ENCODE data around the gene FXR1. TPM values are rescaled to one million over a fixed set of nuclear protein-coding genes. Genes with fewer than 3 reads are reported as not detected.

Gene FXR1
- total RNA-seq, 3 donors from 2014 or later: 130 to 152 (median 150) TPM

DNA sequence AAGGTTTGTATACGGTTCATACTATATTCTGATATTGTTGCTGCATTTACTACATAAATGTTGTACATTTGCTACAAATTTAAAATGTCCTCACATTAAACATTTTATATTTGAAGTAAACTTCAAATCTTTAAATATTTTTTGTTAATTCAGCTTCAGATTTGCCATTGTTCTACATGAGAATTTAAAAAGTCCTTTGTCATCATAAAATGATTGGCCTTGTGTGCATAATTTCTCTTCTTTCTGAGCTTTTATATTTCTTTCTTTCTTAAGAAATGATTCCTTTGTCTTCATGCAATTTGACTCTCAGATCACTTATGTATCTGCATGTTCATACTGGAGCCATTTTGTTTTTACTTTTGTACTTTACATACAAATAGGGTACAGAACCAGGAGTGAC lies 49.1 kb downstream of the FXR1 start:
- TF ChIP-seq POLR2AphosphoS5 (IDR thresholded peaks at IDR 0.05): no peak
- TF ChIP-seq, protein P1, sequence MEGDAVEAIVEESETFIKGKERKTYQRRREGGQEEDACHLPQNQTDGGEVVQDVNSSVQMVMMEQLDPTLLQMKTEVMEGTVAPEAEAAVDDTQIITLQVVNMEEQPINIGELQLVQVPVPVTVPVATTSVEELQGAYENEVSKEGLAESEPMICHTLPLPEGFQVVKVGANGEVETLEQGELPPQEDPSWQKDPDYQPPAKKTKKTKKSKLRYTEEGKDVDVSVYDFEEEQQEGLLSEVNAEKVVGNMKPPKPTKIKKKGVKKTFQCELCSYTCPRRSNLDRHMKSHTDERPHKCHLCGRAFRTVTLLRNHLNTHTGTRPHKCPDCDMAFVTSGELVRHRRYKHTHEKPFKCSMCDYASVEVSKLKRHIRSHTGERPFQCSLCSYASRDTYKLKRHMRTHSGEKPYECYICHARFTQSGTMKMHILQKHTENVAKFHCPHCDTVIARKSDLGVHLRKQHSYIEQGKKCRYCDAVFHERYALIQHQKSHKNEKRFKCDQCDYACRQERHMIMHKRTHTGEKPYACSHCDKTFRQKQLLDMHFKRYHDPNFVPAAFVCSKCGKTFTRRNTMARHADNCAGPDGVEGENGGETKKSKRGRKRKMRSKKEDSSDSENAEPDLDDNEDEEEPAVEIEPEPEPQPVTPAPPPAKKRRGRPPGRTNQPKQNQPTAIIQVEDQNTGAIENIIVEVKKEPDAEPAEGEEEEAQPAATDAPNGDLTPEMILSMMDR (IDR thresholded peaks at IDR 0.05): no peak
- no peak for TF ChIP-seq POLR2A (IDR thresholded peaks at IDR 0.05)
- no peaks in the 10 kb centered on the region for H3K27me3 ChIP-seq
- no peaks in the 10 kb centered on the region for H3K36me3 ChIP-seq
- intact Hi-C loops (cut with DNase I; ENCODE audit: low total_unique reads): no loop called here
- H3K4me1 ChIP-seq: no peaks in the 10 kb centered on the region
- no peaks in the 10 kb centered on the region for H3K9me3 ChIP-seq
- H3K27ac ChIP-seq: no peak overlapping the region
- no peak overlapping the region for H3K4me3 ChIP-seq
- DNase-seq (ENCODE audit: low spot score in 2 of 2): no peak

DNA sequence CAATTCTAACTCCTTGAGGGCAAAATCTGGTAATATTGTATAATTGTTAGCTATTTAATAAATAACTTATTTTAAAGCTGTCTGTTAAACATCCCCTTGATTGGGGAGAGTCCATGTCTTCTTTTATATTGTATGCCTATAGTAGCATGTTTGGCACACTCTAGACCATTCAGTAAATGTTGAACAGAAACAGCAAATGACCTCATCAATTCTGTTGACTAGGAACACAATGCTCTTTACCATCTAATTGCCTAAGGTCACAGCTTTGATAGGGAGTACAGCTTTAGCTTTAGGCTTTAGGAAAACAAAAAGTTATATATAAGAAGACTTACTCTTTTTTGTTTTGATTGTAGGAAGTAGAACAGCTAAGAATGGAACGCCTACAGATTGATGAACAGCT lies 50.1 kb downstream of the FXR1 start:
- TF ChIP-seq, protein P1 (IDR thresholded peaks at IDR 0.05): no peak
- TF ChIP-seq POLR2A (IDR thresholded peaks at IDR 0.05): no peak
- no peak for TF ChIP-seq POLR2AphosphoS5 (IDR thresholded peaks at IDR 0.05)
- Histone ChIP-seq H3K4me3 (no peak overlapping the region), H3K9me3 (no peaks in the 10 kb centered on the region), H3K4me1 (no peaks in the 10 kb centered on the region), H3K27me3 (no peaks in the 10 kb centered on the region), H3K36me3 (no peaks in the 10 kb centered on the region), H3K27ac (no peak overlapping the region)
- no peak for DNase-seq (ENCODE audit: low spot score in 2 of 2)
- intact Hi-C loops (cut with DNase I; ENCODE audit: low total_unique reads): no loop called here

DNA sequence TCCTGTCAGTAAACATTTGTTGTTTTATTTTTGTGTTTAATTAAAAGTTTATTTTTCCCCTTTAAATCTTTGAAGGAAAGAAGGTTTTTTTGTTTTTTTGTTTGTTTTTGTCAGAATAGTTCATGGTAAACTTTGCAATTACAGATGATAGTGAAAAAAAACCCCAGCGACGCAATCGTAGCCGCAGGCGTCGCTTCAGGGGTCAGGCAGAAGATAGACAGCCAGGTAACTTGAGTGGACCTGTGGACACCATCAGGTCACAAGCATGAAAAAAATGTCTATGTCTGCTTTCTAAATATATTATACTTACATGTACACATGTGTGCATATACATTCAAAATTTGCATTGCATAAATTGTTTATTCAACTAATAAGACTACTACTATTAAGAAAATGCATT lies 58.5 kb downstream of the FXR1 start:
- no peak for TF ChIP-seq POLR2AphosphoS5 (IDR thresholded peaks at IDR 0.05)
- intact Hi-C loops (cut with DNase I; ENCODE audit: low total_unique reads): no loop called here
- DNase-seq (ENCODE audit: low spot score in 2 of 2): no peak
- Histone ChIP-seq H3K27me3 (no peaks in the 10 kb centered on the region), H3K27ac (no peak overlapping the region), H3K4me1 (no peaks in the 10 kb centered on the region), H3K36me3 (peaks cover 3% of the 10 kb centered on the region), H3K4me3 (no peak overlapping the region), H3K9me3 (no peaks in the 10 kb centered on the region)

DNA sequence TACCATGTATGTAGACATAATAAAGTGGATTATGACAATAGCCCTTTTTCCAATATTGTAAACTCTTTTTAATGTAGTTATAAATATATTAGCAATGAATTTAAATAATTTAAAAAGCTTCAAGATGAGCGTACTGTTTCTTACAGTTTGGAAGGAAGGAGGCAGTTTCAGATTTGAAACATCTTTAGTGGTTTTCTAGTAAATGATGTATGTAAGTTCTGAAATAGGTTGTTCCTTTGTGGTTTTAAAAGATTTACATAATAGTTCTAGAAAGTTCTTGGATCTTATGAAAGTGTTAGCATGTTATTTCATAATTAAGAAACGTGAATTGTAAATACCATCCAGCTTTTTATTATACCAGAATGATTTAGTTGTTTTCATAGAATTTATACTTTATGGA lies 61.1 kb downstream of the FXR1 start:
- no peaks in the 10 kb centered on the region for H3K9me3 ChIP-seq
- no peaks in the 10 kb centered on the region for H3K27me3 ChIP-seq
- TF ChIP-seq, protein P1 (IDR thresholded peaks at IDR 0.05): no peak
- no peak for TF ChIP-seq POLR2A (IDR thresholded peaks at IDR 0.05)
- TF ChIP-seq POLR2AphosphoS5 (IDR thresholded peaks at IDR 0.05): no peak
- H3K27ac ChIP-seq: no peak overlapping the region
- H3K4me1 ChIP-seq: no peaks in the 10 kb centered on the region
- no peak for DNase-seq (ENCODE audit: low spot score in 2 of 2)
- no peak overlapping the region for H3K4me3 ChIP-seq
- intact Hi-C loops (cut with DNase I; ENCODE audit: low total_unique reads): no loop called here
- peaks cover 3% of the 10 kb centered on the region for H3K36me3 ChIP-seq

DNA sequence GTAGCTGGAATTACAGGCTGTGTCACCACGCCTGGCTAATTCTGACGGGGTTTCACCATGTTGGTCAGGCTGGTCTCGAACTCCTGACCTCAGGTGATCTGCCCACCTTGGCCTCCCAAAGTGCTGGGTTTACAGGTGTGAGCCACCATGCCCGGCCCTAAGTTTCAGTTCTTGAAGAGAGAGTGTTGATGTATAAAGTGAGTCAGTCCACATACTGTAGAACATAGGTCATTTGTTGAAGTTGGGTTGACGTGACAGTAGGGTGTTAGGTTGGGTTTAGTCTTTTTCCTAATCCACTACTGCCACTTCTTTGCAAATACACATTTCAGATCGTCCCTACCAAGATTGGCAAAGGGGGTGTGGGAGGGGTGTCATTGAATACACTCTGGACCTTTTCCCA lies 61.8 kb downstream of the FXR1 start:
- H3K36me3 ChIP-seq: peaks cover 3% of the 10 kb centered on the region
- no peak overlapping the region for H3K4me3 ChIP-seq
- intact Hi-C loops (cut with DNase I; ENCODE audit: low total_unique reads): no loop called here
- no peak overlapping the region for H3K27ac ChIP-seq
- no peaks in the 10 kb centered on the region for H3K27me3 ChIP-seq
- H3K4me1 ChIP-seq: no peaks in the 10 kb centered on the region
- no peaks in the 10 kb centered on the region for H3K9me3 ChIP-seq
- TF ChIP-seq, protein P1 (IDR thresholded peaks at IDR 0.05): no peak
- TF ChIP-seq POLR2AphosphoS5 (IDR thresholded peaks at IDR 0.05): no peak
- TF ChIP-seq POLR2A (IDR thresholded peaks at IDR 0.05): no peak
- DNase-seq (ENCODE audit: low spot score in 2 of 2): no peak

DNA sequence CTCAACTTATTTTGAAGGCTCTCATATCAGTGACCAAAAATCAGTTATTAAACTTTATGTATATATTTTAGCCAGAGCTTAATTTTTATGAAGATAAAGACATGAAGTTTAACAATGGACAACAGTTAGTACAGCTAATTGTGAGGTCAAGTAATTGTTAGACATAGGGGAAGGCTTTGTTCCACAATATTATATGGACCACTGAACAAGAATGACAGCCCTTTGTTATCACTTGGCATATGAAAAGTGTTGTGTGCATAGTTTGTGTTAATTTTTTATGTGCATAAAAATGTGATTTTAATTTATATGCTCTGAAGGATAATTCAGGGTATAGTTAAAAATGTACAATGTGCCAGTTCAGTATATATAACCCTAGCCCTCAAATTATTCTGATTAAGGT lies 65.0 kb downstream of the FXR1 start:
- H3K27me3 ChIP-seq: no peaks in the 10 kb centered on the region
- TF ChIP-seq POLR2A (IDR thresholded peaks at IDR 0.05) (no peak), POLR2AphosphoS5 (IDR thresholded peaks at IDR 0.05) (no peak)
- TF ChIP-seq, protein P1 (IDR thresholded peaks at IDR 0.05): no peak
- DNase-seq (ENCODE audit: low spot score in 2 of 2): no peak
- no peak overlapping the region for H3K4me3 ChIP-seq
- H3K27ac ChIP-seq: no peak overlapping the region
- H3K9me3 ChIP-seq: no peaks in the 10 kb centered on the region
- H3K4me1 ChIP-seq: no peaks in the 10 kb centered on the region
- H3K36me3 ChIP-seq: no peaks in the 10 kb centered on the region
- intact Hi-C loops (cut with DNase I; ENCODE audit: low total_unique reads): no loop called here

Measured in breast epithelium (tissue), 4 donors.